ENCODE measurements around the gene METTL1. TPM values are rescaled to one million over a fixed set of nuclear protein-coding genes. Genes with fewer than 3 reads are reported as not detected.

The METTL1 gene
- total RNA-seq, 1 donor from 2014 or later: 6.8 TPM

GRCh38 chr12:57751788-57752667 lies 19.9 kb downstream of the METTL1 start, which contains the start of gene CDK4:
Gene CDK4, minus strand, starts transcription at chr12:57752310. Its CDS starts 593 bp downstream, at chr12:57751717.
- DNase-seq: peak; percentile 99
- TF ChIP-seq CTCF (IDR thresholded peaks at IDR 0.05; ENCODE audit: borderline replicate concordance): no peak
- no peaks in the 10 kb centered on the region for H3K27me3 ChIP-seq (ENCODE audit: low read depth)
- H3K4me3 ChIP-seq: peak within 1 kb of the TSS; percentile 81
- peaks cover 40% of the 10 kb centered on the region for H3K36me3 ChIP-seq
- H3K27ac ChIP-seq (replicated peaks): peak within 1 kb of the TSS; percentile 92
- peaks cover 53% of the 10 kb centered on the region for H3K4me1 ChIP-seq
- H3K9me3 ChIP-seq (replicated peaks): no peaks in the 10 kb centered on the region
- intact Hi-C loops (cut with micrococcal nuclease): no loop called here

- H3K4me3 ChIP-seq: peak overlapping the region; percentile 81
- intact Hi-C loops (cut with micrococcal nuclease): no loop called here
- no peaks in the 10 kb centered on the region for H3K27me3 ChIP-seq (ENCODE audit: low read depth)
- H3K4me1 ChIP-seq: peaks cover 49% of the 10 kb centered on the region
- H3K27ac ChIP-seq (replicated peaks): peak overlapping the region; percentile 92
- no peak for DNase-seq
- no peaks in the 10 kb centered on the region for H3K9me3 ChIP-seq (replicated peaks)
- H3K36me3 ChIP-seq: peaks cover 47% of the 10 kb centered on the region
- no peak for TF ChIP-seq CTCF (IDR thresholded peaks at IDR 0.05; ENCODE audit: borderline replicate concordance)
Observed at GRCh38 chr12:57751432-57751787, 20.5 kb downstream of the METTL1 start.

- intact Hi-C loops (cut with micrococcal nuclease): no loop called here
- peak overlapping the region; percentile 92 for H3K27ac ChIP-seq (replicated peaks)
- H3K4me3 ChIP-seq: peak overlapping the region; percentile 81
- TF ChIP-seq CTCF (IDR thresholded peaks at IDR 0.05; ENCODE audit: borderline replicate concordance): no peak
- H3K36me3 ChIP-seq: peaks cover 48% of the 10 kb centered on the region
- peaks cover 49% of the 10 kb centered on the region for H3K4me1 ChIP-seq
- no peaks in the 10 kb centered on the region for H3K27me3 ChIP-seq (ENCODE audit: low read depth)
- no peaks in the 10 kb centered on the region for H3K9me3 ChIP-seq (replicated peaks)
- DNase-seq: no peak
Observed at GRCh38 chr12:57750561-57751431, 21.1 kb downstream of the METTL1 start.

- no peak for DNase-seq
- no peak overlapping the region for H3K4me3 ChIP-seq
- no peaks in the 10 kb centered on the region for H3K9me3 ChIP-seq (replicated peaks)
- intact Hi-C loops (cut with micrococcal nuclease): no loop called here
- no peak for TF ChIP-seq CTCF (IDR thresholded peaks at IDR 0.05; ENCODE audit: borderline replicate concordance)
- H3K4me1 ChIP-seq: peaks cover 49% of the 10 kb centered on the region
- no peaks in the 10 kb centered on the region for H3K27me3 ChIP-seq (ENCODE audit: low read depth)
- peaks cover 48% of the 10 kb centered on the region for H3K36me3 ChIP-seq
- no peak overlapping the region for H3K27ac ChIP-seq (replicated peaks)
Observed at GRCh38 chr12:57749061-57749460, 22.8 kb downstream of the METTL1 start.

GRCh38 chr12:57746025-57746424 lies 25.9 kb downstream of the METTL1 start:
- Histone ChIP-seq H3K36me3 (peaks cover 48% of the 10 kb centered on the region), H3K27ac (replicated peaks) (peak overlapping the region; percentile 98), H3K4me1 (peaks cover 29% of the 10 kb centered on the region), H3K9me3 (replicated peaks) (no peaks in the 10 kb centered on the region), H3K27me3 (ENCODE audit: low read depth) (peaks cover 16% of the 10 kb centered on the region), H3K4me3 (peak overlapping the region; percentile 93)
- no peak for TF ChIP-seq CTCF (IDR thresholded peaks at IDR 0.05; ENCODE audit: borderline replicate concordance)
- DNase-seq: no peak
- intact Hi-C loops (cut with micrococcal nuclease): no loop called here
